ENCODE data around the gene EIF2AK2.

DNA sequence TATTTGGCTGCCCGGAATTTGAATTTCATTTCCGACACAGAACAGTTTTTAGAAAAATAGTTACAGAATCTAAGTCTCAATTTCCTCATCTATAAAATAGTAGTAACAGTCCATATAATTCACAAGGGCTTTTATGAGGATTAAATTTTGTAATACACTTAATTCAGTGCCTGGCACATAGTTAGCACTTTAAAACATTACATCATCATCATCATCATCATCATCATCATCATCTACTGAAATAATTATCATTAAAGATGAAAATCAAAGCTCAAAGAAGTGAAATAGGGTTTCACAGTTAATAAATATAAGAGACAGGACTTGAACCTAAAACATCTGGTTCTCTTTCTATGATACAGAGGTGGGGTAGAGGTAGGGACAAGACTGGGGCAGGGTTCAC, 85.8 kb downstream of the EIF2AK2 start:
- no peak for TF ChIP-seq RARB (CRISPR knock-in tag; IDR thresholded peaks at IDR 0.05)
- TF ChIP-seq ZFP3 (CRISPR knock-in tag; IDR thresholded peaks at IDR 0.05): no peak
- no peak for TF ChIP-seq TOX (CRISPR knock-in tag; IDR thresholded peaks at IDR 0.05; ENCODE audit: borderline replicate concordance)
- TF ChIP-seq TSHZ2 (CRISPR knock-in tag; IDR thresholded peaks at IDR 0.05): no peak
- no peak for TF ChIP-seq GLIS3 (CRISPR knock-in tag; IDR thresholded peaks at IDR 0.05)
- TF ChIP-seq SNAI2 (CRISPR knock-in tag; IDR thresholded peaks at IDR 0.05): no peak
- TF ChIP-seq PATZ1 (CRISPR knock-in tag; IDR thresholded peaks at IDR 0.05; ENCODE audit: borderline replicate concordance): no peak
- no peak for TF ChIP-seq PPARA (CRISPR knock-in tag; IDR thresholded peaks at IDR 0.05; ENCODE audit: borderline replicate concordance)
- TF ChIP-seq BACH2 (CRISPR knock-in tag; IDR thresholded peaks at IDR 0.05; ENCODE audit: borderline replicate concordance): no peak
- no peak for TF ChIP-seq TCF4 (CRISPR knock-in tag; IDR thresholded peaks at IDR 0.05; ENCODE audit: borderline replicate concordance)
- no peak for TF ChIP-seq ZNF70 (CRISPR knock-in tag; IDR thresholded peaks at IDR 0.05)
